Left ventricle myocardium inferior (tissue), 1 donor: Measurements from ENCODE around the gene KRTAP4-12. TPM values are rescaled to one million over a fixed set of nuclear protein-coding genes. Genes with fewer than 3 reads are reported as not detected.
"Not testable (repeated sequence)": the region's sequence is repeated elsewhere in the genome, so short reads cannot be mapped to it uniquely, and the experiment has no call there.

ENCODE experiments used
- DNase-seq: peaks from one replicate; pipeline ENCODE4 v3.0.0-alpha.2; 2020
- H3K27ac ChIP-seq: fragments of 200-600 bp; replicated peaks from 2 replicates; pipeline ENCODE4 v1.8.0; 2021
- H3K27me3 ChIP-seq: fragments of 200-600 bp; 2 replicates; pipeline ENCODE4 v1.8.0; 2021; ENCODE audit warnings: low read depth
- H3K36me3 ChIP-seq: fragments of 200-600 bp; 2 replicates; pipeline ENCODE4 v1.8.0; 2021
- H3K4me1 ChIP-seq: fragments of 200-600 bp; 2 replicates; pipeline ENCODE4 v1.8.0; 2021
- H3K4me3 ChIP-seq: fragments of 200-600 bp; 2 replicates; pipeline ENCODE4 v1.8.0; 2021; ENCODE audit warnings: mild to moderate bottlenecking, moderate library complexity
- H3K9me3 ChIP-seq: fragments of 200-600 bp; replicated peaks from 2 replicates; pipeline ENCODE4 v1.8.0; 2021
- CTCF ChIP-seq: fragments of 200-600 bp; IDR thresholded peaks from 2 replicates; pipeline ENCODE4 v1.8.0; 2021; ENCODE audit warnings: antibody characterized with exemption, mild to moderate bottlenecking, borderline replicate concordance
- intact Hi-C: fragments of 100-400 bp; cut with micrococcal nuclease; formaldehyde crosslinking; loops from one replicate; pipeline ENCODE4 v1.11.0; 2022
- total RNA-seq: library from RNA; stranded (reverse); fragmentation: NEBNext Ultra II Directional; extraction: Animal tissue kit (Norgen Biotek cat#: 25700); gene quantifications from one replicate; pipeline ENCODE4 v1.2.1, GENCODE V29; 2021
- donor health status: DM: no; HTN: yes; CAD: no; lungs with severe emphysema.

The KRTAP4-12 gene
- total RNA-seq, 1 donor from 2014 or later: not detected

GRCh38 chr17:41096055-41096454, 27.9 kb downstream of the KRTAP4-12 start:
- H3K36me3 ChIP-seq: no peaks in the 10 kb centered on the region
- TF ChIP-seq CTCF: no peak
- no peak overlapping the region for H3K27ac ChIP-seq
- intact Hi-C loops: no loop called here
- H3K27me3 ChIP-seq: peaks cover 41% of the 10 kb centered on the region
- no peaks in the 10 kb centered on the region for H3K9me3 ChIP-seq
- no peak for DNase-seq
- no peak overlapping the region for H3K4me3 ChIP-seq
- no peaks in the 10 kb centered on the region for H3K4me1 ChIP-seq

- H3K4me1 ChIP-seq, H3K36me3 ChIP-seq, H3K9me3 ChIP-seq, H3K27me3 ChIP-seq, H3K4me3 ChIP-seq, DNase-seq, intact Hi-C loops, H3K27ac ChIP-seq: not testable (repeated sequence)
These were observed 35.1 kb downstream of the KRTAP4-12 start for GRCh38 chr17:41088760-41089352.

GRCh38 chr17:41084100-41084856, 39.7 kb downstream of the KRTAP4-12 start, which contains the start of gene KRTAP4-7:
TSS of gene KRTAP4-7 (plus strand) at chr17:41084150. CDS start at chr17:41084207, 57 bp downstream.
- DNase-seq, H3K27ac ChIP-seq, intact Hi-C loops, H3K4me3 ChIP-seq, H3K4me1 ChIP-seq, H3K36me3 ChIP-seq, H3K9me3 ChIP-seq: not testable (repeated sequence)
- peaks cover 23% of the 10 kb centered on the region for H3K27me3 ChIP-seq

GRCh38 chr17:41083427-41083826, 40.6 kb downstream of the KRTAP4-12 start:
- H3K4me1 ChIP-seq, H3K9me3 ChIP-seq, DNase-seq, H3K36me3 ChIP-seq, intact Hi-C loops, H3K4me3 ChIP-seq, H3K27ac ChIP-seq: not testable (repeated sequence)
- H3K27me3 ChIP-seq: peaks cover 30% of the 10 kb centered on the region

GRCh38 chr17:41082626-41083025, 41.4 kb downstream of the KRTAP4-12 start:
- H3K4me1 ChIP-seq: no peaks in the 10 kb centered on the region
- no peaks in the 10 kb centered on the region for H3K36me3 ChIP-seq
- intact Hi-C loops: no loop called here
- no peak overlapping the region for H3K27ac ChIP-seq
- no peak for TF ChIP-seq CTCF
- no peaks in the 10 kb centered on the region for H3K9me3 ChIP-seq
- H3K4me3 ChIP-seq: no peak overlapping the region
- no peak for DNase-seq
- peaks cover 35% of the 10 kb centered on the region for H3K27me3 ChIP-seq

- TF ChIP-seq CTCF: no peak
- intact Hi-C loops: no loop called here
- no peak overlapping the region for H3K4me3 ChIP-seq
These were observed 47.2 kb downstream of the KRTAP4-12 start for GRCh38 chr17:41076788-41077187.

GRCh38 chr17:41073676-41074075, 50.3 kb downstream of the KRTAP4-12 start:
- no peak for DNase-seq
- peaks cover 47% of the 10 kb centered on the region for H3K27me3 ChIP-seq
- no peaks in the 10 kb centered on the region for H3K36me3 ChIP-seq
- intact Hi-C loops: no loop called here
- no peak overlapping the region for H3K27ac ChIP-seq
- no peaks in the 10 kb centered on the region for H3K4me1 ChIP-seq
- no peak overlapping the region for H3K4me3 ChIP-seq
- H3K9me3 ChIP-seq: no peaks in the 10 kb centered on the region
- TF ChIP-seq CTCF: no peak

More at GRCh38 chr17:41076788-41077187, 47.2 kb downstream of the KRTAP4-12 start:
- Histone ChIP-seq H3K27me3 (peaks cover 60% of the 10 kb centered on the region), H3K27ac (no peak overlapping the region), H3K9me3 (no peaks in the 10 kb centered on the region), H3K36me3 (no peaks in the 10 kb centered on the region), H3K4me1 (no peaks in the 10 kb centered on the region)
- no peak for DNase-seq
